OCI-M1 (cell line): ENCODE measurements around the gene CHDH.

Source experiments
- DNase-seq: peaks from one replicate; lab custom pipeline; 2025; lab: John Stamatoyannopoulos, UW

The CHDH gene

GRCh38 chr3:53846134-53846850, at the start of gene CHDH, which contains the start of gene IL17RB:
Gene CHDH, minus strand, starts transcription at chr3:53846419. Its CDS starts 22,411 bp downstream, at chr3:53824008.
Gene IL17RB, plus strand, starts transcription at chr3:53846568. Its CDS starts 21 bp downstream, at chr3:53846589.
- no peak for DNase-seq

- no peak for DNase-seq
These were observed 46.0 kb upstream of the CHDH start for GRCh38 chr3:53892286-53892637.

GRCh38 chr3:53891497-53892285, 45.5 kb upstream of the CHDH start, which contains the start of gene SELENOK:
Gene SELENOK, minus strand, starts transcription at chr3:53891859.
- DNase-seq = peak; percentile 99

GRCh38 chr3:53890726-53891475, 44.7 kb upstream of the CHDH start:
- DNase-seq = peak; percentile 74

GRCh38 chr3:53888232-53888631, 42.0 kb upstream of the CHDH start:
- DNase-seq = peak; percentile 79

GRCh38 chr3:53887446-53887845, 41.2 kb upstream of the CHDH start:
- no peak for DNase-seq

GRCh38 chr3:53885239-53885638, 39.0 kb upstream of the CHDH start:
- DNase-seq = no peak

GRCh38 chr3:53884623-53885022, 38.4 kb upstream of the CHDH start:
- DNase-seq = no peak

GRCh38 chr3:53883008-53883407, 36.8 kb upstream of the CHDH start:
- DNase-seq = no peak

GRCh38 chr3:53881691-53882593, 35.7 kb upstream of the CHDH start, which contains the start of gene ACTR8:
Gene ACTR8, minus strand, starts transcription at chr3:53882152. Its CDS starts 51 bp downstream, at chr3:53882101.
- peak; percentile 84 for DNase-seq

GRCh38 chr3:53880396-53881345, 34.5 kb upstream of the CHDH start:
- DNase-seq = peak; percentile 35

GRCh38 chr3:53865732-53866499, 19.7 kb upstream of the CHDH start:
- DNase-seq = no peak

GRCh38 chr3:53863145-53863544, 16.9 kb upstream of the CHDH start:
- no peak for DNase-seq

GRCh38 chr3:53862241-53862640, 16.0 kb upstream of the CHDH start:
- no peak for DNase-seq

GRCh38 chr3:53860196-53860595, 14.0 kb upstream of the CHDH start:
- DNase-seq = no peak

GRCh38 chr3:53859178-53859577, 13.0 kb upstream of the CHDH start:
- DNase-seq = no peak

GRCh38 chr3:53858096-53858741, 12.0 kb upstream of the CHDH start:
- DNase-seq = no peak

- DNase-seq = no peak
These were observed 10.7 kb upstream of the CHDH start for GRCh38 chr3:53856964-53857363.

GRCh38 chr3:53850895-53851294, 4.7 kb upstream of the CHDH start:
- DNase-seq = no peak
